Stromal cell of bone marrow (primary cell): Measurements from ENCODE around the gene ZNF431.
"Not testable (repeated sequence)": the region's sequence is repeated elsewhere in the genome, so short reads cannot be mapped to it uniquely, and the experiment has no call there.

ENCODE experiments used
- DNase-seq: peaks from one replicate; pipeline ENCODE4 v3.0.0-alpha.2; 2012; ENCODE audit warnings: low read depth

ZNF431 gene

GRCh38 chr19:21141787-21142464, at the start of gene ZNF431:
Gene ZNF431, plus strand, starts transcription at chr19:21142040. Its CDS starts 144 bp downstream, at chr19:21142184.
- DNase-seq, result peak; percentile 93

GRCh38 chr19:21092109-21092508, 49.7 kb upstream of the ZNF431 start:
- no peak for DNase-seq

- no peak for DNase-seq
Observed at GRCh38 chr19:21094347-21095025, 47.4 kb upstream of the ZNF431 start.

- DNase-seq, result no peak
Observed at GRCh38 chr19:21098291-21098690, 43.5 kb upstream of the ZNF431 start.

- DNase-seq, result no peak
Observed at GRCh38 chr19:21101521-21102242, 40.2 kb upstream of the ZNF431 start.

- no peak for DNase-seq
Observed at GRCh38 chr19:21109116-21109515, 32.7 kb upstream of the ZNF431 start.

GRCh38 chr19:21110183-21110582, 31.7 kb upstream of the ZNF431 start:
- no peak for DNase-seq

GRCh38 chr19:21115430-21115829, 26.4 kb upstream of the ZNF431 start:
- DNase-seq, result no peak

- DNase-seq, result no peak
Observed at GRCh38 chr19:21117041-21117907, 24.6 kb upstream of the ZNF431 start.

- DNase-seq, result no peak
Observed at GRCh38 chr19:21126078-21126477, 15.8 kb upstream of the ZNF431 start.

GRCh38 chr19:21127001-21127400, 14.8 kb upstream of the ZNF431 start:
- DNase-seq, result no peak

- DNase-seq, result no peak
Observed at GRCh38 chr19:21127898-21128297, 13.9 kb upstream of the ZNF431 start.

- no peak for DNase-seq
Observed at GRCh38 chr19:21128901-21129698, 12.7 kb upstream of the ZNF431 start.

GRCh38 chr19:21130097-21130775, 11.6 kb upstream of the ZNF431 start:
- DNase-seq, result no peak

- DNase-seq, result no peak
Observed at GRCh38 chr19:21133633-21134032, 8.2 kb upstream of the ZNF431 start.

GRCh38 chr19:21134934-21135366, 6.9 kb upstream of the ZNF431 start:
- DNase-seq, result no peak

GRCh38 chr19:21135433-21135832, 6.4 kb upstream of the ZNF431 start:
- DNase-seq, result no peak

- DNase-seq, result no peak
Observed at GRCh38 chr19:21138130-21138529, 3.7 kb upstream of the ZNF431 start.

- DNase-seq, result not testable (repeated sequence)
Observed at GRCh38 chr19:21141006-21141405, 834 bp upstream of the ZNF431 start.

GRCh38 chr19:21143428-21143827, 1.6 kb downstream of the ZNF431 start:
- DNase-seq, result no peak

GRCh38 chr19:21143854-21144253, 2.0 kb downstream of the ZNF431 start:
- no peak for DNase-seq
